NCI-H460 (cell line): ENCODE results near the gene GCNA. TPM values are rescaled to one million over a fixed set of nuclear protein-coding genes. Genes with fewer than 3 reads are reported as not detected.
"Not testable (repeated sequence)": the region's sequence is repeated elsewhere in the genome, so short reads cannot be mapped to it uniquely, and the experiment has no call there.

Experiments used
- DNase-seq: peaks from one replicate; pipeline ENCODE4 v3.0.0-alpha.2; 2016; ENCODE audit warnings: low read depth; ENCODE audit errors: extremely low read depth
- total RNA-seq: library from RNA; depleted of rRNA; stranded (reverse); fragments of >200 nt; shearing (Covaris generic); gene quantifications from 2 replicates; pipeline ENCODE4 v1.2.3, GENCODE V29; 2014

GCNA gene
- total RNA-seq, 1 experiment from 2014 or later, result 3.6 TPM

GRCh38 chrX:71558920-71559319 is 19.3 kb upstream of the GCNA start:
- no peak for DNase-seq

GRCh38 chrX:71559773-71560172 is 18.5 kb upstream of the GCNA start:
- DNase-seq, result not testable (repeated sequence)

- no peak for DNase-seq
Measured at GRCh38 chrX:71563921-71564320, 14.3 kb upstream of the GCNA start.

- no peak for DNase-seq
Measured at GRCh38 chrX:71565474-71566041, 12.7 kb upstream of the GCNA start.

GRCh38 chrX:71571390-71571789 is 6.8 kb upstream of the GCNA start:
- not testable (repeated sequence) for DNase-seq

GRCh38 chrX:71573590-71573989 is 4.6 kb upstream of the GCNA start:
- DNase-seq, result no peak

GRCh38 chrX:71577682-71578081 is 555 bp upstream of the GCNA start:
- DNase-seq, result no peak

- DNase-seq, result no peak
Measured at GRCh38 chrX:71579136-71579989, 1.1 kb downstream of the GCNA start.

- DNase-seq, result no peak
Measured at GRCh38 chrX:71579990-71580380, 1.7 kb downstream of the GCNA start.

- DNase-seq, result no peak
Measured at GRCh38 chrX:71581210-71581609, 3.0 kb downstream of the GCNA start.

- DNase-seq, result no peak
Measured at GRCh38 chrX:71586929-71587328, 8.7 kb downstream of the GCNA start.

GRCh38 chrX:71593210-71593609 is 15.0 kb downstream of the GCNA start:
- DNase-seq, result not testable (repeated sequence)

GRCh38 chrX:71599965-71600364 is 21.7 kb downstream of the GCNA start:
- no peak for DNase-seq

- no peak for DNase-seq
Measured at GRCh38 chrX:71603618-71604017, 25.4 kb downstream of the GCNA start.

- DNase-seq, result no peak
Measured at GRCh38 chrX:71604141-71604540, 25.9 kb downstream of the GCNA start.

GRCh38 chrX:71604796-71605568 is 26.7 kb downstream of the GCNA start:
- no peak for DNase-seq

- no peak for DNase-seq
Measured at GRCh38 chrX:71606536-71607216, 28.4 kb downstream of the GCNA start.

GRCh38 chrX:71607488-71607887 is 29.3 kb downstream of the GCNA start:
- DNase-seq, result no peak

- DNase-seq, result no peak
Measured at GRCh38 chrX:71609095-71609750, 31.0 kb downstream of the GCNA start.

GRCh38 chrX:71611736-71612135 is 33.5 kb downstream of the GCNA start:
- not testable (repeated sequence) for DNase-seq
